ENCODE measurements around the gene COL13A1. TPM values are rescaled to one million over a fixed set of nuclear protein-coding genes. Genes with fewer than 3 reads are reported as not detected.

COL13A1 gene
- 7.1 and 8.6 TPM in 2 replicates for total RNA-seq (2014; rRNA removed; shearing (Covaris generic))
- 5.1 and 5.2 TPM in 2 replicates for polyA plus RNA-seq (2016; fragmentation: Nextera tagmentation; extraction: Ambion mirVana)
- long read RNA-seq, partial matches to known transcripts = 1 of 3 reads
- long read RNA-seq, other reads (novel, unspliced or antisense) = 2 of 3 reads

DNA sequence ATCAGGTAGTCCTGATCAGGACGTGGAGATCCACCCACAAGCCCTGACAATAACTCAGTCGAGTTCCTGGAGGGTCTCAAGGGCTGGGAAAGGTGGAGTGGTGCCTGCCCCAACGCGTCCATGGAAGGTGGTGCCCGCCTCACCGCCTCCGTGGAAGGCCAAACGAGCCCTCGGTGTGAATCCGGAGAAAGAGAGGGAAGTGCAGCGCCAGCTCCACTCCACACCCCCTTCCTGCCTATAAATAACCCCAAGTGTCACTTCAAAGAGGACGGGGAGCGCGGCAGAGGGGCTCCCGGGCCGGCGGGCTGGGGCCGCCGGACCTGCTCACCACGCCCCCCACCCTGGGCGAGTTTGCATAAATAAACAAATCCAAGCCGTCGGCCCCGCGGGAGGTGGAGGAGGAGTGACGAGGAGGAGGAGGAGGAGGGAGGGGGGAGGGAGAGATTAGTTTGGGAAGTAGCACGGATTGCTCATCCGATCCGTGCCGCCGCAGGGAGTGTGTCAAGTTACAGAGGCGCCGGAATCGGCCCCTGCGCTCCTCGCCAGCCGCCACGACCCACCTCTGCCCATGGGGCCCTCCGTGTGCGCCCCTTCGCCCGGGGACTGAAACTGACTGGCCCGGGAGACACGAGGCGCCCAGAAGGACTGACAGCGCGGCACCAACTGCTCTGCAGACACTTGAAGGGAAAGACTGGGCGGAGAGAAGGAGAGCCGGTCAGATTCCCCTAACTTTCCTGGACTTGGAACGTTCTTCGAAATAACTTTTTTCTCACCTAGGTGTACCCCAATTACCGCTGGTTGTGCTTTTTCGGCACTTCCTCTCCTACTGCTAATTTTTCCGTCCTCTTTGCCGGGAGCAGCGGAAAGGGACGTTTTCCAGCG, at the start of gene COL13A1:
Gene COL13A1, plus strand, starts transcription at position 473 of the 882 bp plus-strand sequence. CDS start 518 bp downstream, outside the sequence.
- no peaks in the 10 kb centered on the region; the same call in 1 of the 3 replicates for H3K9me3 Mint-ChIP-seq
- H4K20me1 ChIP-seq (replicated peaks; ENCODE audit: insufficient read depth) = no peaks in the 10 kb centered on the region
- TF ChIP-seq CREB1 (CRISPR knock-in tag; IDR thresholded peaks at IDR 0.05; ENCODE audit: low read depth) (peak; percentile 41; the same call in 1 of the 2 replicates), NANOG (IDR thresholded peaks at IDR 0.05; ENCODE audit: borderline replicate concordance) (no peak)
- H3K27me3 Mint-ChIP-seq (ENCODE audit: insufficient read depth, low read depth, poor library complexity) = peaks cover 57% of the 10 kb centered on the region
- peaks cover 35% of the 10 kb centered on the region for H3K27me3 ChIP-seq (ENCODE audit: insufficient read depth)
- H3K27ac Mint-ChIP-seq = no peak within 1 kb of the TSS
- no peaks in the 10 kb centered on the region for H3K36me3 ChIP-seq (ENCODE audit: insufficient read depth)
- H3K4me1 Mint-ChIP-seq = peaks cover 49% of the 10 kb centered on the region
- DNase-seq (ENCODE audit: low spot score) (peak; percentile 97), ATAC-seq (peak; percentile 25)
- H3F3A ChIP-seq (replicated peaks; ENCODE audit: low read depth) = peaks cover 2% of the 10 kb centered on the region; the same call in 1 of the 2 replicates
- no peak within 1 kb of the TSS for H3K27ac ChIP-seq (ENCODE audit: low read depth)
- peaks cover 32% of the 10 kb centered on the region for H3K4me1 ChIP-seq (ENCODE audit: insufficient read depth)
- no peaks in the 10 kb centered on the region; the same call in 1 of the 2 replicates for H3K79me2 ChIP-seq (replicated peaks; ENCODE audit: insufficient read depth)
- H3K4me3 Mint-ChIP-seq = peak within 1 kb of the TSS; percentile 77
- H3K4me3 ChIP-seq = peak within 1 kb of the TSS; percentile 84
- H3K4me2 ChIP-seq = peak within 1 kb of the TSS; percentile 98
- H3K9me2 ChIP-seq (ENCODE audit: insufficient read depth) = no peaks in the 10 kb centered on the region
- H3K36me3 Mint-ChIP-seq (ENCODE audit: low read depth) = no peaks in the 10 kb centered on the region; the same call in 2 of the 3 replicates
- H2AFZ ChIP-seq = peak within 1 kb of the TSS; percentile 94

GRCh38 chr10:69752479-69752878, 49.2 kb upstream of the COL13A1 start:
- Histone ChIP-seq H3K4me1 (ENCODE audit: insufficient read depth) (no peaks in the 10 kb centered on the region), H3K9me2 (ENCODE audit: insufficient read depth) (no peaks in the 10 kb centered on the region; the same call in 1 of the 2 replicates), H2AFZ (peak overlapping the region; percentile 91; the same call in 1 of the 2 replicates), H3K36me3 (ENCODE audit: insufficient read depth) (no peaks in the 10 kb centered on the region), H3K4me3 (no peak overlapping the region), H3K79me2 (replicated peaks; ENCODE audit: insufficient read depth) (no peaks in the 10 kb centered on the region), H3F3A (replicated peaks; ENCODE audit: low read depth) (no peaks in the 10 kb centered on the region), H3K27me3 (ENCODE audit: insufficient read depth) (no peaks in the 10 kb centered on the region), H3K4me2 (no peak overlapping the region), H4K20me1 (replicated peaks; ENCODE audit: insufficient read depth) (no peaks in the 10 kb centered on the region), H3K27ac (ENCODE audit: low read depth) (no peak overlapping the region)
- DNase-seq (ENCODE audit: low spot score) = no peak
- peaks cover 14% of the 10 kb centered on the region for H3K27me3 Mint-ChIP-seq (ENCODE audit: insufficient read depth, low read depth, poor library complexity)
- H3K27ac Mint-ChIP-seq = no peak overlapping the region
- H3K9me3 Mint-ChIP-seq = no peaks in the 10 kb centered on the region
- peaks cover 12% of the 10 kb centered on the region for H3K4me1 Mint-ChIP-seq
- no peak overlapping the region; the same call in 2 of the 3 replicates for H3K4me3 Mint-ChIP-seq
- ATAC-seq = peak; percentile 39
- H3K36me3 Mint-ChIP-seq (ENCODE audit: low read depth) = no peaks in the 10 kb centered on the region
- TF ChIP-seq EZH2phosphoT487 (IDR thresholded peaks at IDR 0.05; ENCODE audit: unreplicated experiment) (no peak), ZNF331 (CRISPR knock-in tag; IDR thresholded peaks at IDR 0.05; ENCODE audit: low read depth) (no peak), ZNF462 (CRISPR knock-in tag; IDR thresholded peaks at IDR 0.05) (no peak), ETS1 (IDR thresholded peaks at IDR 0.05) (no peak), EZH2 (IDR thresholded peaks at IDR 0.05; ENCODE audit: low read depth, unreplicated experiment) (no peak), ZNF114 (CRISPR knock-in tag; IDR thresholded peaks at IDR 0.05) (no peak), STAT1 (IDR thresholded peaks at IDR 0.05; ENCODE audit: unreplicated experiment) (no peak), POLR2AphosphoS5 (IDR thresholded peaks at IDR 0.05; ENCODE audit: low read depth) (no peak), NANOG (IDR thresholded peaks at IDR 0.05; ENCODE audit: borderline replicate concordance) (no peak), JUNB (IDR thresholded peaks at IDR 0.05; ENCODE audit: unreplicated experiment) (no peak), CREB1 (CRISPR knock-in tag; IDR thresholded peaks at IDR 0.05; ENCODE audit: low read depth) (no peak)
